IPS-15b (cell line): ENCODE measurements around the gene EMC6.

Experiments
- H3K27me3 ChIP-seq: one replicate; pipeline ENCODE4 v1.6.1; 2013; ENCODE audit warnings: low read length; ENCODE audit not compliant: control insufficient read depth, insufficient read depth
- H3K36me3 ChIP-seq: one replicate; pipeline ENCODE4 v1.6.1; 2013; ENCODE audit warnings: low read length; ENCODE audit not compliant: control insufficient read depth, insufficient read depth
- H3K4me1 ChIP-seq: one replicate; pipeline ENCODE4 v1.6.1; 2013; ENCODE audit warnings: mild to moderate bottlenecking, low read length; ENCODE audit not compliant: control insufficient read depth, insufficient read depth
- H3K4me3 ChIP-seq: one replicate; pipeline ENCODE4 v1.5.1; 2013; ENCODE audit warnings: low read depth, low read length
- H3K9ac ChIP-seq: one replicate; pipeline ENCODE4 v1.6.1; 2013; ENCODE audit warnings: low read depth, mild to moderate bottlenecking, low read length
- H3K9me3 ChIP-seq: one replicate; pipeline ENCODE4 v1.6.1; 2013; ENCODE audit warnings: mild to moderate bottlenecking, low read length; ENCODE audit not compliant: control insufficient read depth, insufficient read depth

The EMC6 gene

GRCh38 chr17:3657874-3658783 lies 10.5 kb upstream of the EMC6 start:
- Histone ChIP-seq H3K27me3 (no peaks in the 10 kb centered on the region), H3K36me3 (peaks cover 3% of the 10 kb centered on the region), H3K4me1 (no peaks in the 10 kb centered on the region), H3K4me3 (no peak overlapping the region), H3K9ac (no peak overlapping the region), H3K9me3 (no peaks in the 10 kb centered on the region)

DNA sequence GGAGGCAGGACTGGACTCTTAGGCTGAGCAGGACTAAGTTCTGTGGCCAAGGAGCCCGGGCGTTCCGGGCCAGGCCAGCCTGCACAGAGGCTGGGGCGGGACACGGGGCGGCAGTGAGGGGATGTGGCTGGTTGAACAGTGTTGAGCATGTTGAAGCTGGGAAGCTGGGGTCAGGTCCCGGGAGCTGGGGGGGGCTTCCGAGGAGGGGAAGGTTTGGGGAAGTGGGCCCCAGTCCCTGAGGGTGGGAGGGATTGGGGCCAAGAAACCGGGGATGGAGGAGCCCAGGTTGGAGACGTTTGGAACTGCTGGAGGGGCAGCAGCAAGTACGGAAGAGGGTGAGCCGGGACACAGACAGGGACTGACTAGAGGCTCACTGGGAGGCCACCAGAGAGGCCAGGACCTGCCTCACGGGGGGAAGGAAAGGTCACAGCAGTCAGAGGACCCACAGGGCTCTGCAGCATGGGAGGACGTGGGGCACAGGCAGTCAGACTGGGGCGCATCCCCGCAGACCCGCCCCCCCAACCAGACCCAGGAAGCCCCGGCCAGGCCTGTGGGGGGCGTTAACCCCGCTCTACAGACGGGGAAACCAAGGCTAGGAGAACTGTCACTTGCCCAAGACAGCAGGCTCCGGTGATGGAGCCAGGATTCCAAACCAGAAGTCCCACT lies 9.7 kb upstream of the EMC6 start:
- no peaks in the 10 kb centered on the region for H3K27me3 ChIP-seq
- H3K36me3 ChIP-seq: peaks cover 9% of the 10 kb centered on the region

DNA sequence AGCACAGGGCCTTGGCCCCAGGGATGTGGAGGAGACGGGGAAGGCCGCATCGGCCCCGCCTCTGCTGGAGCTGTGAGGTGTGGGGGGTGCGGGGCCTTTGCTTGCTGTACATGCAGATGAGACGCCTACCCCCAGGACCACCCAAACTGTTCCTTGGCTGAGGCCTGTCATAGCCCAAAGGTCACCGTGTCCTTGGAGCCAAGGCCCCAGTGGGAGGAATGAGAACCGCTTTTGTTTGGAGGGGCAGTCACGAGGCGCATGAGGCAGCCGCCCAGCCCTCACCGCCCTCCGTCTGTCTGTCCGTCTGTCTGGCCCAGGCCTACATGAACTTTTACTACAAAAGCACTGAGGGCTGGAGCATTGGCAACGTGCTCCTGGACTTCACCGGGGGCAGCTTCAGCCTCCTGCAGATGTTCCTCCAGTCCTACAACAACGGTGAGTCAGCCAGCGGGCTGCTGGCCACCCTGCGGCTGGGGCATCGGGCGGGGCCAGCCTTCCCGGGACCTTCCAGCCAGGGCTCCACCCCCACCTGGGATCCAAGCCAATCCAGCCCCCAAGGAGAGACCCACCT lies 9.0 kb upstream of the EMC6 start:
- no peaks in the 10 kb centered on the region for H3K9me3 ChIP-seq
- peaks cover 15% of the 10 kb centered on the region for H3K36me3 ChIP-seq
- H3K9ac ChIP-seq: no peak overlapping the region
- no peaks in the 10 kb centered on the region for H3K27me3 ChIP-seq
- no peaks in the 10 kb centered on the region for H3K4me1 ChIP-seq
- H3K4me3 ChIP-seq: no peak overlapping the region

More for the DNA sequence above, 9.7 kb upstream of the EMC6 start:
- Histone ChIP-seq H3K4me3 (no peak overlapping the region), H3K9ac (no peak overlapping the region), H3K9me3 (no peaks in the 10 kb centered on the region), H3K4me1 (no peaks in the 10 kb centered on the region)

GRCh38 chr17:3660311-3660891 lies 8.2 kb upstream of the EMC6 start:
- H3K27me3 ChIP-seq: no peaks in the 10 kb centered on the region
- H3K4me3 ChIP-seq: no peak overlapping the region
- no peak overlapping the region for H3K9ac ChIP-seq
- no peaks in the 10 kb centered on the region for H3K4me1 ChIP-seq
- peaks cover 16% of the 10 kb centered on the region for H3K36me3 ChIP-seq
- H3K9me3 ChIP-seq: no peaks in the 10 kb centered on the region

- no peaks in the 10 kb centered on the region for H3K27me3 ChIP-seq
- no peaks in the 10 kb centered on the region for H3K9me3 ChIP-seq
- H3K4me3 ChIP-seq: no peak overlapping the region
- H3K9ac ChIP-seq: no peak overlapping the region
- no peaks in the 10 kb centered on the region for H3K4me1 ChIP-seq
- peaks cover 16% of the 10 kb centered on the region for H3K36me3 ChIP-seq
Observed at GRCh38 chr17:3663102-3664011, 5.3 kb upstream of the EMC6 start.

DNA sequence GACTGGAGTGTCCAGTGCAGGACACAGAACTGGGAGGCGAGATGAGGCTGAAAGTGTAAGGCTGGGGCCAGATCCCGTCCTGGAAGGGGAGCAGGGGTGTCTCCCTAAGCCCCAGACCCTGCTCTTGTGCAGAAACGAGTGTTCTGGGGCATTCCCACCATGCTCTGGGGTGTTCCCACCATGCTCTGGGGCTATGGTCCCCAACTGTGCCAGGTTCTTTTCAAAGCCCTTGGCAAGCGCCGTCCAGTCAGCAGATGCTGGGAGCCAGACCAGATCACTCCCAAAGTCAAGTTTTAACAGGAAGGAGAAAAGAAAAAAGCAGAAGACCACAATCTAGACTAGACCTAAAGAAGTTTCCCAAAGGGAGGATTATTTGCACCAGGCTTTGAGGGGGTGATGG lies 2.8 kb upstream of the EMC6 start:
- Histone ChIP-seq H3K9ac (no peak overlapping the region), H3K4me3 (no peak overlapping the region), H3K36me3 (peaks cover 16% of the 10 kb centered on the region), H3K9me3 (no peaks in the 10 kb centered on the region), H3K27me3 (no peaks in the 10 kb centered on the region), H3K4me1 (no peaks in the 10 kb centered on the region)

- Histone ChIP-seq H3K9me3 (no peaks in the 10 kb centered on the region), H3K36me3 (peaks cover 16% of the 10 kb centered on the region), H3K27me3 (no peaks in the 10 kb centered on the region), H3K4me1 (no peaks in the 10 kb centered on the region), H3K4me3 (no peak overlapping the region), H3K9ac (no peak overlapping the region)
Observed at GRCh38 chr17:3666516-3666915, 2.1 kb upstream of the EMC6 start.

DNA sequence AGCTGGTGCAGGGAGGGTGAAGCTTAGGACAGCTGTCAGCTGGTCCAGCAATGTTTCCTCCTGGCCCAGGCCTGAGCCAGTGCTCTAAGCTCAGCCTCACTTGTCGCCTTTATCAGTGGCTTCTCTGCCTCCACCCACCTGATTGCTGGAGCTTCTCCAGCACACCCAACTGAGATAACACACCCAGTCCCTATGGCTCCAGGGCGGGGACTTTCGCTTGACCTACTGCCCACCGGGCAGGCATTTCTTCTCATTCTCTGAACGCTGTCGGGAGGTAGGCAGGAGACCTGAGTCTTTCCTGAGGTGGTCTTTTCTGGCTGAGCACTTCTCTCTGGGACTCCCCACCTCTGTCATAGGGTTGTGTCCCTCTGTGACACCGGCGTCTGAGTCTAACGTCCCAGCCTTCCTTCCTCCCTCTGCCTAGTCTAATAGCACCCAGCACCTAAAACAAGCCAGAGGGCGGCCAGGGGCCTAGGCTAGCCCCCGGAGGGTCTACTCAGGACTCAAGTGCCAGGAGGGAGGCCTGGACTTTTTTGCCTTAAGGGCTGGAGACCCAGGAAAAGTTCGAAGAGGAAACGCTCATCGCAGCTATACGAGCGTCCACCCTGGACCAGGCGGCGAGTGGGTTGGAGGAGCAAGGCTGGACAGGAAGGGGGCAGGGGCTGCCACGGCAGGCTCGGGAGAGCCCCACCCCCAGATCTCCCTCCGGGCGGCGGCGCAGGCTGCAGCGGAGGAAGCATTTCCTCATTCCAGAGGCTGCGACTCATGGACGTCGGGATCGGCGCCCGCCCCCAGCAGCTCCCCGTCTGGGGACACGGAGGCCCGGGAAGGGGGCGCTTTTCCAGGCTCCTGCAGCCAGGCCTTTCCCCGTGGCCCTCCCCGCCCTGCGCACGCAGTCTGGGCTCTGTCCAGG lies 990 bp upstream of the EMC6 start:
- Histone ChIP-seq H3K36me3 (peaks cover 16% of the 10 kb centered on the region), H3K4me1 (no peaks in the 10 kb centered on the region), H3K27me3 (no peaks in the 10 kb centered on the region), H3K9me3 (no peaks in the 10 kb centered on the region), H3K9ac (peak overlapping the region; percentile 95), H3K4me3 (peak overlapping the region; percentile 81)

DNA sequence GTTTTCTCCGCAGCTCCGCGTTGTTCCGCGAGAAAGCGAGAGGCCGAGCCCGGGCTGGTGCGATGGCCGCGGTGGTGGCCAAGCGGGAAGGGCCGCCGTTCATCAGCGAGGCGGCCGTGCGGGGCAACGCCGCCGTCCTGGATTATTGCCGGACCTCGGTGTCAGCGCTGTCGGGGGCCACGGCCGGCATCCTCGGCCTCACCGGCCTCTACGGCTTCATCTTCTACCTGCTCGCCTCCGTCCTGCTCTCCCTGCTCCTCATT lies 404 bp downstream of the EMC6 start:
- Histone ChIP-seq H3K9me3 (no peaks in the 10 kb centered on the region), H3K4me1 (peaks cover 2% of the 10 kb centered on the region), H3K9ac (peak overlapping the region; percentile 92), H3K4me3 (peak overlapping the region; percentile 82), H3K36me3 (peaks cover 6% of the 10 kb centered on the region), H3K27me3 (no peaks in the 10 kb centered on the region)

GRCh38 chr17:3669548-3669947 lies 936 bp downstream of the EMC6 start:
- Histone ChIP-seq H3K27me3 (no peaks in the 10 kb centered on the region), H3K4me1 (peaks cover 2% of the 10 kb centered on the region), H3K9me3 (no peaks in the 10 kb centered on the region)

More at GRCh38 chr17:3669548-3669947, 936 bp downstream of the EMC6 start:
- peaks cover 2% of the 10 kb centered on the region for H3K36me3 ChIP-seq
- H3K9ac ChIP-seq: peak overlapping the region; percentile 92
- H3K4me3 ChIP-seq: peak overlapping the region; percentile 82
